ENCODE measurements around the gene SHMT2.

- TF ChIP-seq, protein P1, sequence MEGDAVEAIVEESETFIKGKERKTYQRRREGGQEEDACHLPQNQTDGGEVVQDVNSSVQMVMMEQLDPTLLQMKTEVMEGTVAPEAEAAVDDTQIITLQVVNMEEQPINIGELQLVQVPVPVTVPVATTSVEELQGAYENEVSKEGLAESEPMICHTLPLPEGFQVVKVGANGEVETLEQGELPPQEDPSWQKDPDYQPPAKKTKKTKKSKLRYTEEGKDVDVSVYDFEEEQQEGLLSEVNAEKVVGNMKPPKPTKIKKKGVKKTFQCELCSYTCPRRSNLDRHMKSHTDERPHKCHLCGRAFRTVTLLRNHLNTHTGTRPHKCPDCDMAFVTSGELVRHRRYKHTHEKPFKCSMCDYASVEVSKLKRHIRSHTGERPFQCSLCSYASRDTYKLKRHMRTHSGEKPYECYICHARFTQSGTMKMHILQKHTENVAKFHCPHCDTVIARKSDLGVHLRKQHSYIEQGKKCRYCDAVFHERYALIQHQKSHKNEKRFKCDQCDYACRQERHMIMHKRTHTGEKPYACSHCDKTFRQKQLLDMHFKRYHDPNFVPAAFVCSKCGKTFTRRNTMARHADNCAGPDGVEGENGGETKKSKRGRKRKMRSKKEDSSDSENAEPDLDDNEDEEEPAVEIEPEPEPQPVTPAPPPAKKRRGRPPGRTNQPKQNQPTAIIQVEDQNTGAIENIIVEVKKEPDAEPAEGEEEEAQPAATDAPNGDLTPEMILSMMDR (IDR thresholded peaks at IDR 0.05), result no peak
- TF ChIP-seq POLR2A (IDR thresholded peaks at IDR 0.05), result no peak
These were observed 24.3 kb upstream of the SHMT2 start for GRCh38 chr12:57205186-57205585.
